GM06990 (cell line): ENCODE data around the gene KRTAP5-11.
A peak's percentile ranks its signal among the peaks of the same experiment; 100 is the strongest.
"Not testable (repeated sequence)": the region's sequence is repeated elsewhere in the genome, so short reads cannot be mapped to it uniquely, and the experiment has no call there.

Source experiments
- DNase-seq: peaks from one replicate; pipeline ENCODE4 v3.0.0-alpha.2; 2011; ENCODE audit not compliant: insufficient read length; ENCODE audit errors: extremely low read depth
- H3K27me3 ChIP-seq: replicated peaks from 2 replicates; pipeline ENCODE4 v1.6.0; 2011; ENCODE audit warnings: low read length; ENCODE audit not compliant: control insufficient read depth, insufficient read depth
- H3K36me3 ChIP-seq: 2 replicates; pipeline ENCODE4 v1.5.1; 2011; ENCODE audit warnings: low read length; ENCODE audit not compliant: control insufficient read depth, insufficient read depth
- H3K4me3 ChIP-seq: replicated peaks from 2 replicates; pipeline ENCODE4 v1.5.1; 2011; ENCODE audit warnings: low read depth, mild to moderate bottlenecking, control low read depth, low read length
- CTCF ChIP-seq: IDR thresholded peaks from 2 replicates; pipeline ENCODE4 v1.5.1; 2011; ENCODE audit warnings: low read length, control low read depth, mild to moderate bottlenecking, inconsistent platforms; ENCODE audit not compliant: insufficient read depth, poor library complexity, severe bottlenecking

KRTAP5-11 gene

GRCh38 chr11:71542382-71542781 lies 40.3 kb downstream of the KRTAP5-11 start:
- TF ChIP-seq CTCF = no peak
- no peak for DNase-seq
- no peak overlapping the region for H3K4me3 ChIP-seq
- no peaks in the 10 kb centered on the region for H3K27me3 ChIP-seq
- H3K36me3 ChIP-seq = no peaks in the 10 kb centered on the region

- TF ChIP-seq CTCF = peak; percentile 12
- peak; percentile 55 for DNase-seq
- not testable (repeated sequence) for H3K27me3 ChIP-seq, H3K4me3 ChIP-seq, H3K36me3 ChIP-seq
Observed at GRCh38 chr11:71540521-71541304, 42.0 kb downstream of the KRTAP5-11 start.

- DNase-seq = peak; percentile 73
- not testable (repeated sequence) for H3K27me3 ChIP-seq, H3K36me3 ChIP-seq
- H3K4me3 ChIP-seq = peak overlapping the region; percentile 37
Observed at GRCh38 chr11:71539971-71540370, 42.7 kb downstream of the KRTAP5-11 start.

DNA sequence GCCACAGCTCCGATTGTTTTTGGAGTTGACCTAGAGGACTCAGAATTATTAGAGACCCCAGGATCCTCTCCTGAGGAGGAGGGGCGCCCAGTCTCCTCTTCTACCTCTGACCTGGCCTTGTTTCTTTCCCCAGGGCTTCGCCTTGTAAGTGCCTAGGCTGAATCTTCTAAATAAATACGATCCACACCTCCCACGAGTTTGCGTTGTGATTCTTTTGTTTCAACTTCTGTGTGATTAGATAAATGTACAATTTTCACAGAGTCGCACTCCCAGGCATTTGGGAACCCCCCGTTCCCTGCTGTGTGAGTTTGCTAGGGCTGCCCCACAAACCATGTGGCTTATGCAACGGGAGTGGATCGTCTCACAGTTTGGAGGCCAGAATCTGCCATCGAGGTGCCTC lies 43.7 kb downstream of the KRTAP5-11 start:
- Histone ChIP-seq H3K36me3 (no peaks in the 10 kb centered on the region), H3K27me3 (no peaks in the 10 kb centered on the region), H3K4me3 (no peak overlapping the region)
- no peak for DNase-seq
- TF ChIP-seq CTCF = no peak

- TF ChIP-seq CTCF = no peak
- Histone ChIP-seq H3K36me3 (no peaks in the 10 kb centered on the region), H3K4me3 (no peak overlapping the region), H3K27me3 (no peaks in the 10 kb centered on the region)
- no peak for DNase-seq
Observed at GRCh38 chr11:71538666-71538990, 44.0 kb downstream of the KRTAP5-11 start.

DNA sequence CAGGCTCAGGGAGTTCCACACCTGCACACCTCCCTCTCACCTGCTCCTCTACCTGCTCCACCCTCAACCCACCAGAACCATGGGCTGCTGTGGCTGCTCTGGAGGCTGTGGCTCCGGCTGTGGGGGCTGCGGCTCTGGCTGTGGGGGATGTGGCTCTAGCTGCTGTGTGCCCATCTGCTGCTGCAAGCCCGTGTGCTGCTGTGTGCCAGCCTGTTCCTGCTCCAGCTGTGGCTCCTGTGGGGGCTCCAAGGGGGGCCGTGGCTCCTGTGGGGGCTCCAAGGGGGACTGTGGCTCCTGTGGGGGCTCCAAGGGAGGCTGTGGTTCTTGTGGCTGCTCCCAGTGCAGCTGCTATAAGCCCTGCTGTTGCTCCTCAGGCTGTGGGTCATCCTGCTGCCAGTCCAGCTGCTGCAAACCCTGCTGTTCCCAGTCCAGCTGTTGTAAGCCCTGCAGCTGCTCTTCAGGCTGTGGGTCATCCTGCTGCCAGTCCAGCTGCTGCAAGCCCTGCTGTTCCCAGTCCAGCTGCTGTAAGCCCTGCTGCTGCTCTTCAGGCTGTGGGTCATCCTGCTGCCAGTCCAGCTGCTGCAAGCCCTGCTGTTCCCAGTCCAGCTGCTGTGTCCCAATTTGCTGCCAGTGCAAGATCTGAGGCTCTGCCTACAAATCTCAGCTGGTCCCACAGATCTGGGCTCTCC lies 44.6 kb downstream of the KRTAP5-11 start, which contains the start of gene KRTAP5-8:
Gene KRTAP5-8, plus strand, starts transcription at position 49 of the 689 bp plus-strand sequence. Its CDS starts 31 bp downstream, at position 80.
- DNase-seq, H3K4me3 ChIP-seq, H3K36me3 ChIP-seq, H3K27me3 ChIP-seq: not testable (repeated sequence)

DNA sequence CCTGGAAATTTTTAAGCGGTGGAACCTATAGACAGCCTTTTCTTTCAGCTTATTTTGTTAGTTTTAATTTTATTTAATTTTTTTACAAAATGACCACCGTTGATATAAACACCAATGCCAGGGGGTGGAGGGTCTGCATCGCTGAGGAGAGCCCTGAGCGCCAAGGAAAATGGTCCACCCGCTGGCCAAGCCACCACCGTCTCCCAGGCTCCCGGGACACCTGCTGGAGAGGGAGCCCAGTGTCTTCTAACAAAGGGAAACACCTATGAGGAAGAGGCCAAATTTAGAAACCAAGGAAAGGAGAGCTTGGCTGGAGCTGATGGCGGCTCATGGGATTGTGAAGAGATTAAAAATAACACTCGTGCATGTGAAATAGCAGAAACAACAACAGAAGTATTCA lies 45.1 kb downstream of the KRTAP5-11 start:
- Histone ChIP-seq H3K4me3 (no peak overlapping the region), H3K27me3 (no peaks in the 10 kb centered on the region), H3K36me3 (no peaks in the 10 kb centered on the region)
- no peak for TF ChIP-seq CTCF
- no peak for DNase-seq
